GM12878 (cell line): ENCODE measurements around the gene GNL3.

Source experiments
- ATF7 ChIP-seq: fragments of 450-650 bp; IDR thresholded peaks from 2 replicates; pipeline ENCODE4 v1.6.1; 2016; ENCODE audit warnings: low read depth, mild to moderate bottlenecking
- JUNB ChIP-seq: IDR thresholded peaks from 2 replicates; pipeline ENCODE4 v1.6.1; 2016; ENCODE audit warnings: antibody characterized with exemption, mild to moderate bottlenecking
- POLR2A ChIP-seq: IDR thresholded peaks from 2 replicates; pipeline ENCODE4 v1.6.1; 2011; ENCODE audit warnings: low read depth, mild to moderate bottlenecking, low read length

- TF ChIP-seq ATF7 (no peak), JUNB (peak; percentile 40; the same call in 1 of the 2 replicates), POLR2A (no peak)
Measured at GRCh38 chr3:52707585-52707984, 21.8 kb downstream of the GNL3 start.
